T-helper 2 cell treated with Interferon-gamma antibody and Interleukin-4, amounts not matched to agents 100 ng/mL and 5 ng/mL, for 36 hours (primary cell): Measurements from ENCODE around the gene CDH24. TPM values are rescaled to one million over a fixed set of nuclear protein-coding genes. Genes with fewer than 3 reads are reported as not detected.

ENCODE experiments used
- intact Hi-C: fragments of 100-400 bp; cut with micrococcal nuclease; formaldehyde crosslinking; loops from one replicate; pipeline ENCODE4 v1.15.1; 2023
- total RNA-seq: library from RNA; stranded (reverse); gene quantifications from 2 replicates; pipeline ENCODE4 v1.2.3, GENCODE V29; 2022

Gene CDH24
- total RNA-seq, 1 donor from 2014 or later: 2.6 TPM

- intact Hi-C loops: loop anchor here (10.0 kb wide), 1 partner anchor 463 kb away; the partner anchor contains the start of genes THTPA and ZFHX2
Measured at GRCh38 chr14:23091294-23092225, 34.2 kb upstream of the CDH24 start.

GRCh38 chr14:23090254-23090636 lies 32.9 kb upstream of the CDH24 start:
- intact Hi-C loops: loop anchor here (10.0 kb wide), 1 partner anchor 465 kb away; the partner anchor contains the start of genes THTPA and ZFHX2

GRCh38 chr14:23089498-23090253 lies 32.4 kb upstream of the CDH24 start:
- intact Hi-C loops: loop anchor here (10.0 kb wide), 1 partner anchor 465 kb away; the partner anchor contains the start of genes THTPA and ZFHX2

GRCh38 chr14:23086565-23086964 lies 29.2 kb upstream of the CDH24 start:
- intact Hi-C loops: no loop called here

- intact Hi-C loops: no loop called here
Measured at GRCh38 chr14:23085458-23085857, 28.1 kb upstream of the CDH24 start.

- intact Hi-C loops: no loop called here
Measured at GRCh38 chr14:23080474-23080873, 23.2 kb upstream of the CDH24 start.

GRCh38 chr14:23079716-23080115 lies 22.4 kb upstream of the CDH24 start:
- intact Hi-C loops: no loop called here

GRCh38 chr14:23078692-23079116 lies 21.4 kb upstream of the CDH24 start:
- intact Hi-C loops: no loop called here

GRCh38 chr14:23077962-23078361 lies 20.6 kb upstream of the CDH24 start:
- intact Hi-C loops: no loop called here

GRCh38 chr14:23076785-23077408 lies 19.6 kb upstream of the CDH24 start:
- intact Hi-C loops: no loop called here

GRCh38 chr14:23074906-23075305 lies 17.6 kb upstream of the CDH24 start:
- intact Hi-C loops: no loop called here

- intact Hi-C loops: loop anchor here (1.0 to 2.0 kb wide), 2 partner anchors 22 to 37 kb away; partner anchors contain the start of gene PSMB5
Measured at GRCh38 chr14:23071921-23072539, 14.7 kb upstream of the CDH24 start.

- intact Hi-C loops: loop anchor here (1.0 to 2.0 kb wide), 2 partner anchors 23 to 37 kb away; partner anchors contain the start of gene PSMB5
Measured at GRCh38 chr14:23071244-23071920, 14.1 kb upstream of the CDH24 start.

GRCh38 chr14:23070262-23071129 lies 13.2 kb upstream of the CDH24 start:
- intact Hi-C loops: loop anchor here (1.0 to 2.0 kb wide), 2 partner anchors 24 to 36 kb away; partner anchors contain the start of gene PSMB5

- intact Hi-C loops: no loop called here
Measured at GRCh38 chr14:23069413-23069806, 12.1 kb upstream of the CDH24 start.

GRCh38 chr14:23068789-23069412 lies 11.6 kb upstream of the CDH24 start:
- intact Hi-C loops: no loop called here

- intact Hi-C loops: no loop called here
Measured at GRCh38 chr14:23067847-23068788, 10.8 kb upstream of the CDH24 start.
